Fibroblast of mammary gland (primary cell): ENCODE measurements around the gene PPP1R37.

Experiments
- DNase-seq: peaks from one replicate; pipeline ENCODE4 v3.0.0-alpha.2; 2010; ENCODE audit warnings: low read depth
- H3K4me3 ChIP-seq: 2 replicates; pipeline ENCODE4 v1.5.1; 2011; ENCODE audit warnings: low read depth, mild to moderate bottlenecking, low read length, moderate library complexity; ENCODE audit not compliant: control insufficient read depth
- CTCF ChIP-seq: conservative IDR thresholded peaks from 2 replicates; pipeline ENCODE4 v1.5.1; 2011; ENCODE audit warnings: low read depth, low read length, inconsistent platforms; ENCODE audit not compliant: control insufficient read depth, insufficient read depth

PPP1R37 gene

DNA sequence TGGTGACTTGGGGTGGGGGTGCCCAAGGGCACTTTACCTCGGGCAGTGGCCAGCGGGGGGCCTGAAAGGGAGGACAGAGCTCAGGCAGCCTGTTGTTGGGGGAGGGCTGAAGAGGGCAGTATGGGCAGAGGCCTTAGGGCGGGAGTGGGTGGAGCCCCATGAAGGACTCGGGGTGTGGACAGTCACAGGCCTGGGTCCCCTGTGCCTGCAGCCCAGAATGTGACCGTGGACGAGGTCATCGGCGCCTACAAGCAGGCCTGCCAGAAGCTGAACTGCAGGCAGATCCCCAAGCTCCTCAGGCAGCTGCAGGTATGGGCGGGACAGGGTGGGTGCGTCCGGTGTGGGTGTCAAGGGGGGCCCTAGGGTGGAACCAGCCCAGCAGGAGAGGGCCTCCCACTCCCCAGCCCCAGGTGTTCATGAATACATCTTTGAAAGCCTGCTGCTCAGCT, 45.3 kb downstream of the PPP1R37 start:
- DNase-seq = no peak
- H3K4me3 ChIP-seq = no peak overlapping the region
- no peak for TF ChIP-seq CTCF

DNA sequence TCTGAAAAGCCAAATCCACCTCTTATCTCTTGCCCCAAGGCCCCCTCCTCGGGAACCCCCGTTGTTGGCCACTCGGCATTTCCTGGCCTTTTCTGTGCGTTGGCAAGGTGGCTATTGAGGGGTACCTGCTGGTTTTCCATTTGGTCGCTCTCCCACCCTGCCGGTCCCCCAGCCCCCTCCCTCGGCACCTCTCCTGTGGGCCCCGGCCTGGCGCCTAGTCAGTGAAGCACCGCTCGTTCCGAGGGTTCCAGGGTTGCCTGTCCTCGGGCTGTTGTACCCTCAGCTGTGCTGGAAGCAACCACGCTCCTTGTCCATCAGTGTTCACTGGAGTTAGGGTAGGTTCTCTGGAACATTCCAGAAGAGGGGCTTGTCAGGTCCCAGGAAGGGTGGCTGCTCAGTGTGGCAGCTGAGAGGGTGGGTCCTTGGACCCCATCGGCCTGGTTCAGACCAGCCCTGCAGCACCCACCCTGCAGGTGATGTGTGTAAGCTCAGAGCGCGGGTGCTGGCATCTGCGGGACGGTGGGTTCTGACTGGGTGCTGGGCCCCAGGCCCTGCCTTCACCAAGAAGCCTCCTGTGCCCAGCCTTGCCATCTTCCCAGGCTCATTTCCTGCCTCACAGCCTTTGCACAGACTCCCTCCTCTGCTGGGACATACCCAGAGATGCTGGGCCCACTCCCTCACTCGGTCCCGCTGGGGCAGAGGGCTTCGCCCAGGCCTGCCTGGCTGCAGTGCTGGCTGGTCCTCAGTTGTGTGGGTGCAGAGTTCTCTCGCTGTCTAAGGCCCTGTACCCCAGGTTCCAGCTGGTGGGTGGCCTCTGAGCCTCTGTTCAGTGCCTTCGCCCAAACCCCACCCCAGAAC, 46.5 kb downstream of the PPP1R37 start:
- no peak for TF ChIP-seq CTCF
- DNase-seq = no peak
- H3K4me3 ChIP-seq = no peak overlapping the region

- DNase-seq = no peak
- no peak for TF ChIP-seq CTCF
- no peak overlapping the region for H3K4me3 ChIP-seq
These were observed 47.1 kb downstream of the PPP1R37 start for GRCh38 chr19:45140144-45140503.

DNA sequence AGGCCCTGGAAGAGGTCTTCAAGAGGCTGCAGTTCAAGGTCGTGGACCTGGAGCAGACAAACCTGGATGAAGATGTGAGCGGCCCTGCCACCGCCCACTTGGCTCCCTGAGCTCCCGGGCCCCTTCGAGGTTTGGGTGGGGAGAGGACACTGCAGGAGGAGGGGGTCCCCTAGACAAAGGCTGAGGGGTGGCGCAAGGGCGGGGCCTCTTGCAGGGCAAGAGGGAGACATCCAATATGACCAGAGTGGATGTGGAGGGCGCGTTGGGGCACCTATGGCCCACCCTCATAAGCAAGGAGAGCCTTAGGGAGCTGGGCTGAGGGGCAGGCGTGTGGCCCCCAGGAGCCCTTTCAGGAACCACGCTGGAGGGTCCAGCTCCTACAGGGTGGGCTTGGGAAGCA, 47.6 kb downstream of the PPP1R37 start:
- TF ChIP-seq CTCF = no peak
- H3K4me3 ChIP-seq = no peak overlapping the region
- DNase-seq = no peak

GRCh38 chr19:45141203-45141900, 48.4 kb downstream of the PPP1R37 start:
- no peak for TF ChIP-seq CTCF
- no peak overlapping the region for H3K4me3 ChIP-seq
- DNase-seq = no peak

GRCh38 chr19:45142016-45142725, 49.2 kb downstream of the PPP1R37 start:
- no peak overlapping the region for H3K4me3 ChIP-seq
- DNase-seq = no peak
- TF ChIP-seq CTCF = no peak
